Stimulated activated CD8-positive, alpha-beta memory T cell treated with anti-CD3 and anti-CD28 coated beads, Interleukin-7, amount 100 ng/mL, for 4 hours (primary cell): ENCODE measurements around the gene FOLR2.
A peak's percentile ranks its signal among the peaks of the same experiment; 100 is the strongest.
"Not testable (repeated sequence)": the region's sequence is repeated elsewhere in the genome, so short reads cannot be mapped to it uniquely, and the experiment has no call there.

ENCODE experiments used
- DNase-seq, 2 donors: peaks; one replicate each; pipeline ENCODE4 v3.0.0-alpha.2; 2020; ENCODE audit warnings: low read depth in 2 of 2

The FOLR2 gene

DNA sequence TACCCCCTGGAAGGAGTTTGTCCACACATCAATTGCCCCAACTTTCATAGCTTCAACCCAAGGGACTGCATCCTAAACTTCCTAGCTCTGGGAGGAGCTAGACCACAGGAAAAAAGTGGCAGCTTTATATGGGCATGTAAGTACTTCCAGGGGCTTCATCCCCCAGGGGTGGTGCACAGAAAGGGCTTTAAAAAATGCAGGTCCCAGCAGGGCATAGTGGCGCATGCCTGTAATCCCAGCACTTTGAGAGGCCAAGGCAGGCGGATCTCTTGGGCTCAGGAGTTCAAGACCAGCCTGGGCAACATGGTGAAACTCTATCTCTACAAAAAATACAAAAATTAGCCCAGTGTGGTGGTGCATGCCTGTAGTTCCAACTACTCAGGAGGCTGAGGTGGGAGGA lies 9.8 kb upstream of the FOLR2 start:
- not testable (repeated sequence) for DNase-seq

GRCh38 chr11:72208281-72208680 lies 8.3 kb upstream of the FOLR2 start:
- DNase-seq: no peak

DNA sequence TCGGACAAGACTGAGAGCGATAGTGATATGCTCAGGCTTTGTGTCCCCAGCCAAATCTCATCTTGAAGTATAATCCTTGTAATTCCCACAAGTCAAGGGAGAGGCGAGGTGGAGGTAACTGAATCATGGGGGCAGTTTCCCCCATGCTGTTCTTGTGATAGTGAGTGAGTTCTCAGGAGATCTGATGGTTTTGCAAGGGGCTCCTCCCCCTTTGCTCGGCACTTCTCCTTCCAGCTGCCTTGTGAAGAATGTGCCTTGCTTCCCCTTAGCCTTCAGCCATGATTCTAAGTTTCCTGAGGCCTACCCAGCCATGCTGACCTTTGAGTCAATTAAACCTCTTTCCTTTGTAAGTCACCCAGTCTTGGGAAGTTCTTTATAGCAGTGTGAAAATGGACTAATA lies 7.5 kb upstream of the FOLR2 start:
- no peak for DNase-seq

DNA sequence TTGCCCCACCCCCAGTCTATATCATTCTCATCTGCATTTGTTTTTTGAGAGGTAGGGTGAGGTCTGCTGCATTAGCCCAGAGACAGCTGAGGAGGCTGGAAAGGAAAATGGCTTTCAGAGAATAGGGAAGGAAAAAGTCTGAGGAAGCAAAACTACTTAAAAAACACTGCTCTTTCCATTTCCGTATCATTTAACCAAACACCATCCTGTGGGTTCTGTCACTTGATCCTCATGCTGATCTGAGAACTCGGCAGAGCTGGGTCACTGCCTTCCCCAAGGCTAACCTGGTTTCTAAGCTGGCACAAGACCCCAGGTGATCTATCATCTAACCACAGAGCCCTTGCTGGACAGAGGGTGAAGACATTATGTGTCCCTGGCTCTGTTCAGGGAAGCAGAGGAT lies 1.2 kb downstream of the FOLR2 start:
- DNase-seq: no peak

GRCh38 chr11:72218251-72218745 lies 1.7 kb downstream of the FOLR2 start:
- DNase-seq: no peak

- no peak for DNase-seq
Observed at GRCh38 chr11:72220696-72221363, 4.2 kb downstream of the FOLR2 start.

DNA sequence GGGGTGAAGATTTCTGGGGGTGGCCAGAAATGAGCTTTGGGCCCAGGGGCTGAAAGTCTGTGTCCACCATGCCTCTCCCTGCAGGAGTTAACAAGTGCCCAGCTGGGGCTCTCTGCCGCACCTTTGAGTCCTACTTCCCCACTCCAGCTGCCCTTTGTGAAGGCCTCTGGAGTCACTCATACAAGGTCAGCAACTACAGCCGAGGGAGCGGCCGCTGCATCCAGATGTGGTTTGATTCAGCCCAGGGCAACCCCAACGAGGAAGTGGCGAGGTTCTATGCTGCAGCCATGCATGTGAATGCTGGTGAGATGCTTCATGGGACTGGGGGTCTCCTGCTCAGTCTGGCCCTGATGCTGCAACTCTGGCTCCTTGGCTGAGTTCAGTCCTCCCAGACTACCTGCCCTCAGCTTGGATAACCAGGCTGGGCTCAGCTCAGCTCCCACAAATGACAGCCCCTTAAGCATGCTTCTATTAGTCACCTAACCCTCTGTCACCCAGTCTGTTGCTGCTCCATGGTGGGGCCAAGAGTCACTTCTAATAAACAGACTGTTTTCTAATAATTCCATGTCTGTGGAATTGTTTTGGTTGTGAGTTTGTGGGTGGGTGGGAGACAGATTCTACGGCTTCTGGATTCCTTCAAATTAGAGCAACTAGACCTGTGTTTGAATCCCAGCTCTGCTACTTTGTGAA lies 4.9 kb downstream of the FOLR2 start:
- no peak for DNase-seq

GRCh38 chr11:72222106-72222891 lies 5.7 kb downstream of the FOLR2 start:
- no peak for DNase-seq

- DNase-seq: peak; percentile 81 to 91
Observed at GRCh38 chr11:72222907-72223614, 6.5 kb downstream of the FOLR2 start.

DNA sequence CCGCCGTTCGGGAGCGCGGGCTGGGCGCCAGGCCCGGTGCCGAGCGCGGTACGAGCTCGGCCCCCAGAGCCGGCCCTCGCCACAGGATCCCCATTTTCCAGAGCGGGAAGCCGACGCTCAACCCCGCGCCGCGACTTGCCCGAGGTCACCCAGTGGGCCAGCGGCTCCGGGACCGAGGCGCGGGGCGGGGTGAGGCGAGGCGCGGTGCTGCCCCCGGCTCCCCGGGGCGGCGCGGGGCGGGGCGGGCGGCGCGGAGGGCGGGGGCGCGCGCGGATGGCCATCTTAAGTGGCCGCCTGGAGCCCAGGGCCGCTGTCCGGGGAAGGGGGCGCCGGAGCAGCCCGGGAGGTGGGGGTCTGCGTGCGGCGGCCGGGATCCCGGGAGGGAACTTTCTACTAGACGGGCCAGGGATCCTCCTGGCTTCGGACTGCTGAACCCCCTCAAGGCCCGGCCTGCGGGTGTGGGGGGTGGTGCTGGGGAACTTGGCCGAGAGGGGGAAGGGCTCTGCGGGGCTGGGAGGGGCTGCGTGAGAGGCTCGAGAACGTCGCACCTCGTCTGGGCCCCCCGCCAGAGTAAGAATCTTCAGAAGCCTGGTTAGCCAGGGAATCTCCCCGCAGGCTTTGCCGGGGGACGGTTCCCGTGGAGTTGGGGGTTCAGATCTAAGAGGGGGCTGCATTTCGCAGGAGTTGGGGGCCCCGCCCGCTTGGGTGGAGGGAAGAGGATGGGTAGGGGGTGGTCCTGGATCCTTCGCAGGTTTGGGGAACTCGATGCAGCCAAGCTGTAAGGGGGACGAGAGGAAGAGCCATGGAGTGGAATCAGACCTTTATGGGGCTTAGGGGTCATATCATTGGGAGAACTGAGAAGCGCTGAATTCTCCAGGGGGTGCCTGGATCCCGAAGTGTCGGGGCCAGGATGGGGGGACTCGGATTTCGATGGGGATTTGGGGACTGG lies 7.3 kb downstream of the FOLR2 start:
- peak in 1 of 2 donors; percentile 52 for DNase-seq

DNA sequence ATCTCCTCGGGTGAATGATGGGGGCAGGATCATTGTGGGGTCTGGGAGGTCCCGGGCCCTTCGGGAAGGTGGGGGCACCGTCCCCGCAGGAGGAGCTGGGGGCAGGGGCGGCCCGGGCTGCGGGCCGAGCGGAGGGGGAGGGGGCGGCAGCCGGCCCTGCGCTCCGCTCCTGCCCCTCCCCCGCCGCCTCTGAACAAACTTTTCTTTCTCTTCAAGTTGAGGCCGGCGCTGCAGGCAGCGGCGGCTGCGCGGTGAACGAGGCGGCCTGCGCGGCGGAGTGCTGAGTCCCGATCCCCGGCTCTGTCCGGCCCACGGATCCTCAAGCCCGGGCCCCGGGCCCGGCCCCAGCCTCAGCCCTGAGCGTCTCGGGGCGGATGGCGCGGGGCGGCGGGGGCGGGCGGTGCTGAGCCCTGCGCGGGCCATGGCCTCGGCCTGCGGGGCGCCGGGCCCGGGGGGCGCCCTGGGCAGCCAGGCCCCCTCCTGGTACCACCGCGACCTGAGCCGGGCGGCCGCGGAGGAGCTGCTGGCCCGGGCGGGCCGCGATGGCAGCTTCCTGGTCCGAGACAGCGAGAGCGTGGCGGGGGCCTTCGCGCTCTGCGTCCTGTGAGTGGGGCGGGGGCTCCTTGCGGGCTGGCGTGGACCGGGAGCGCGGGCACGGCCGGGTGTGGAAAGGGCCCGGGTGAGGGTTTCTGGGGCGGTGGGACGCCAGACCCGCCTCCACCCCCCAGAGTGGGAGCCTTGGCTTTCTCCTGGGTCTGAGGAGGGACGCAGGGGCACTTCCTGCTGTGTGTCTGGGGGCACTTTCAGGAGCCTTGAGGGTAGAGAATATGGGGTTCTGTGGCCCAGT lies 8.2 kb downstream of the FOLR2 start, which contains the start of gene INPPL1:
TSS of gene INPPL1 (plus strand) at position 204 of the 847 bp plus-strand sequence. CDS start at position 422, 218 bp downstream.
- DNase-seq: peak in 1 of 2 donors; percentile 18

DNA sequence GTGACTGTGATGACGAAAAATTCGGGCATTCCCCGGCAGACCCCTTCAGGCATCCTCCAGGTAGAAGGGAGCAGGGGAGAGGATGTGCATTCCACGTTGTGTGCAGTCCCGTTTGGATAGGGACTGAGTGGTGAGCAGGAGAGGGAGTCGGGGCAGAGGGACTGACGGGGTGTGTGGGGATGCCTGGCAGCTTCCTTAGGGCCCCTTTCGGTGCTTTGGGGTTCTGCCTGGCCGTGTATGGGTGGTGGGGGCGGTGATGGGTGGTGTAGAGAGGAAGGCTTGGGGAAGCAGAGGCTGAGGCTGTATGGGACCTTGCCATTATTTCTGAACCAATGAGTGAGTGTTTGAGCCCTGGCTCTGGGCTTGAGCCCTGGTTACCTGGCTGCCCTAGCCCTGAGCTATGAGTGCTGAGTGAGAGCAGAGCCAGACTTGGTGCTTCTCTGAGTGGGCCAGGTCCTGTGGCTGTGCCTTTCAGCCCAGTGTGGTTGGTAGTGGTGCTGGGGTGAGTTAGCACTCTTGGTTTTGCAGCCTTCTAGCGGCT lies 8.9 kb downstream of the FOLR2 start:
- peak; percentile 10 to 20 for DNase-seq

DNA sequence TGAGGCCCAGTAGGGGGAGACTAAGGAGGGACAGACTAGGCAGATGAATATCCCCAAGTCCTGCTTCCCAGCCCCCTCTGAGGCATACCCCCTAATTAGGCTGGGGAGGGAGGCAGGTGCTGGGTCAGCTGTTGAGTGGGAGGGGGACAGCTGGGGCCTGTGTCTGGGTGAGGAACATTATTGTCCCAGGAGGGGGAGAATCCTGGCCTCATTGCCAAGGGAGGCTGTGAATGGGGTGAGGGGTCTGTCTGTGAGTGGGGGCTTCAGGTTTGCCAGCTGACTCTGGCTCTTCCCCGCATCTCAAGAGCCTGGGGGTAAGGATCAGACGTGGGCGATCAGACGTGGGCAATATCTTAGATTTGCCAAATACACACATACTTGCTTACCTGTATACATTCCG lies 10.1 kb downstream of the FOLR2 start:
- no peak for DNase-seq

- no peak for DNase-seq
Observed at GRCh38 chr11:72227316-72228228, 11.0 kb downstream of the FOLR2 start.

GRCh38 chr11:72228229-72228843 lies 11.7 kb downstream of the FOLR2 start:
- no peak for DNase-seq

- DNase-seq: no peak
Observed at GRCh38 chr11:72228844-72229231, 12.2 kb downstream of the FOLR2 start.

DNA sequence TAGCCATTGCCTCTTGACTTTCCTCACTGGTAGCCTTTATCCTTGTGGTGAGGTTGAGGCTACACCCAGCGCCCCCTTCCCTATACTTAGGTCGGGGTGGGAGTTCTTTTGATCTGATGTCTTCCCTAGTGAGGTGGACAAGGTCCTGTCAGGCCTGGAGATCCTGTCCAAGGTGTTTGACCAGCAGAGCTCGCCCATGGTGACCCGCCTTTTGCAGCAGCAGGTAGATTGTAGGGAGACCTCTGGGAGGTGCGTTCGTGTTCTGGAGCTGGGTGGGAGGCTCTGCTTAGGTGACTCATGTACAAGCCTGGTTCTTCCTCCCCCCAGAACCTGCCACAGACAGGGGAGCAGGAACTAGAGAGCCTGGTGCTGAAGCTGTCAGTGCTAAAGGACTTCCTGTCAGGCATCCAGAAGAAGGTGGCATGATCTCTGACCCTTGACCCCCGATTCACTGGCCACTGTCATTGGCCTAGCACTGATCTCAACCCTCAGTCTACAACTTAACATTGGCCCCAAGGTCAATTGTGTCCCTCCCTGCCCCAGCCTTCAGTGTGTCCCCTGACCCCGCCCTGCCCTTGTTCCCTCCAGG lies 12.8 kb downstream of the FOLR2 start:
- no peak for DNase-seq
